Activated B cell treated with CpG ODN at 0.5 μM for 24 hours (primary cell): ENCODE data around the gene RNF225. TPM values are rescaled to one million over a fixed set of nuclear protein-coding genes. Genes with fewer than 3 reads are reported as not detected.

Experiments
- ATAC-seq: fragments of 200-7000 bp; cut with Tn5 transposase; one replicate; pipeline ENCODE4 v1.10.0; 2021; ENCODE audit warnings: low read depth, mild to moderate bottlenecking, moderate library complexity
- CTCF ChIA-PET: fragments of 350-600 bp; sonication (Branson Sonifier 250); formaldehyde crosslinking; loops from one replicate; lab custom pipeline; 2021; ENCODE audit warnings: antibody characterized with exemption; lab: Charles Lee
- POLR2A ChIA-PET: fragments of 350-600 bp; sonication (Branson Sonifier 250); formaldehyde crosslinking; loops from one replicate; lab custom pipeline; 2021; ENCODE audit warnings: antibody characterized with exemption; lab: Charles Lee
- DNase-seq: peaks from one replicate; pipeline ENCODE4 v3.0.0; 2022
- H3K27ac Mint-ChIP-seq: one replicate; pipeline ENCODE4 v1.8.0; 2020; ENCODE audit warnings: mixed read lengths
- H3K27me3 Mint-ChIP-seq: one replicate; pipeline ENCODE4 v1.8.0; 2021; ENCODE audit warnings: mixed read lengths
- H3K36me3 Mint-ChIP-seq: one replicate; pipeline ENCODE4 v1.8.0; 2021; ENCODE audit warnings: low read depth, mixed read lengths
- H3K4me1 Mint-ChIP-seq: one replicate; pipeline ENCODE4 v1.8.0; 2021; ENCODE audit warnings: mixed read lengths
- H3K4me3 Mint-ChIP-seq: one replicate; pipeline ENCODE4 v1.8.0; 2020; ENCODE audit warnings: mild to moderate bottlenecking, mixed read lengths
- H3K9me3 Mint-ChIP-seq: one replicate; pipeline ENCODE4 v1.8.0; 2020; ENCODE audit warnings: mixed read lengths
- CTCF ChIP-seq: fragments of 200-600 bp; IDR thresholded peaks from one replicate; pipeline ENCODE4 v1.8.0; 2022; ENCODE audit warnings: antibody characterized with exemption, mild to moderate bottlenecking
- intact Hi-C: fragments of 100-400 bp; cut with micrococcal nuclease; formaldehyde crosslinking; loops from one replicate; pipeline ENCODE4 v1.15.1; 2024
- total RNA-seq: library from RNA; stranded (reverse); gene quantifications from 2 replicates; pipeline ENCODE4 v1.2.3, GENCODE V29; 2022

The RNF225 gene
- total RNA-seq, 1 donor from 2014 or later, result not detected

- intact Hi-C loops, result no loop called here
- Mint-ChIP-seq H3K27me3 (peaks cover 7% of the 10 kb centered on the region), H3K27ac (no peak overlapping the region), H3K36me3 (peaks cover 36% of the 10 kb centered on the region), H3K9me3 (no peaks in the 10 kb centered on the region), H3K4me1 (peaks cover 16% of the 10 kb centered on the region), H3K4me3 (no peak overlapping the region)
- DNase-seq (no peak), ATAC-seq (no peak)
- no peak for TF ChIP-seq CTCF
- ChIA-PET CTCF (no interaction called here), POLR2A (interaction anchor here (1.3 kb wide), 1 partner anchor 10 kb away, joined by 3 read pairs; the partner anchor contains the start of gene RPS5)
These were observed 1.5 kb downstream of the RNF225 start for GRCh38 chr19:58396691-58397532.

- Mint-ChIP-seq H3K27ac (no peak overlapping the region), H3K27me3 (peaks cover 7% of the 10 kb centered on the region), H3K9me3 (no peaks in the 10 kb centered on the region), H3K36me3 (peaks cover 30% of the 10 kb centered on the region), H3K4me3 (no peak overlapping the region), H3K4me1 (peaks cover 16% of the 10 kb centered on the region)
- POLR2A ChIA-PET, result no interaction called here
- ATAC-seq (no peak), DNase-seq (no peak)
- intact Hi-C loops, result no loop called here
- no peak for TF ChIP-seq CTCF
- CTCF ChIA-PET, result no interaction called here
These were observed 2.1 kb downstream of the RNF225 start for GRCh38 chr19:58397533-58398037.

GRCh38 chr19:58398087-58398486, 2.6 kb downstream of the RNF225 start:
- no peak for ATAC-seq
- POLR2A ChIA-PET, result no interaction called here
- no peak overlapping the region for H3K4me3 Mint-ChIP-seq
- H3K27ac Mint-ChIP-seq, result no peak overlapping the region
- intact Hi-C loops, result no loop called here
- DNase-seq, result no peak
- peaks cover 25% of the 10 kb centered on the region for H3K36me3 Mint-ChIP-seq
- no peak for TF ChIP-seq CTCF
- H3K9me3 Mint-ChIP-seq, result no peaks in the 10 kb centered on the region
- H3K27me3 Mint-ChIP-seq, result peaks cover 7% of the 10 kb centered on the region
- CTCF ChIA-PET, result no interaction called here
- peaks cover 16% of the 10 kb centered on the region for H3K4me1 Mint-ChIP-seq

- CTCF ChIA-PET, result no interaction called here
- no peak for TF ChIP-seq CTCF
- no peak for ATAC-seq
- Mint-ChIP-seq H3K4me1 (peaks cover 16% of the 10 kb centered on the region), H3K27me3 (peaks cover 7% of the 10 kb centered on the region), H3K4me3 (no peak overlapping the region), H3K36me3 (peaks cover 20% of the 10 kb centered on the region), H3K9me3 (no peaks in the 10 kb centered on the region), H3K27ac (no peak overlapping the region)
- no peak for DNase-seq
- intact Hi-C loops, result no loop called here
- POLR2A ChIA-PET, result no interaction called here
These were observed 3.1 kb downstream of the RNF225 start for GRCh38 chr19:58398545-58398944.

- peaks cover 7% of the 10 kb centered on the region for H3K36me3 Mint-ChIP-seq
- H3K27ac Mint-ChIP-seq, result no peak overlapping the region
- peak overlapping the region; percentile 92 for H3K4me3 Mint-ChIP-seq
- ChIA-PET CTCF (no interaction called here), POLR2A (interaction anchor here (1.1 kb wide), 1 partner anchor 38 kb away, joined by 3 read pairs; no protein-coding TSS in a partner anchor)
- intact Hi-C loops, result loop anchor here (2.0 to 10.0 kb wide), 2 partner anchors 67 to 305 kb away; partner anchors contain the start of genes ZNF324 and ZSCAN18
- peaks cover 15% of the 10 kb centered on the region for H3K4me1 Mint-ChIP-seq
- no peak for ATAC-seq
- H3K9me3 Mint-ChIP-seq, result no peaks in the 10 kb centered on the region
- DNase-seq, result no peak
- peaks cover 7% of the 10 kb centered on the region for H3K27me3 Mint-ChIP-seq
- no peak for TF ChIP-seq CTCF
These were observed 4.4 kb downstream of the RNF225 start for GRCh38 chr19:58399903-58400302.
